WTC11 (cell line): ENCODE measurements around the gene YBX3. TPM values are rescaled to one million over a fixed set of nuclear protein-coding genes. Genes with fewer than 3 reads are reported as not detected.

ENCODE experiments used
- ATAC-seq: fragments of 200-7000 bp; cut with Tn5 transposase; 2 replicates; pipeline ENCODE4 v1.10.0; 2021; ENCODE audit warnings: mild to moderate bottlenecking, moderate library complexity
- CTCF ChIA-PET: fragments of 300-600 bp; sonication (Branson Sonifier 250); formaldehyde crosslinking; loops from one replicate; lab custom pipeline; 2021; ENCODE audit warnings: antibody characterized with exemption; lab: Charles Lee
- POLR2A ChIA-PET: fragments of 350-600 bp; sonication (Branson Sonifier 250); formaldehyde crosslinking; loops from one replicate; lab custom pipeline; 2021; ENCODE audit warnings: antibody characterized with exemption; lab: Charles Lee
- DNase-seq: peaks from one replicate; pipeline ENCODE4 v3.0.0; 2021; ENCODE audit warnings: low spot score
- H3K27ac Mint-ChIP-seq: 2 replicates; pipeline ENCODE4 v1.8.0; 2021; ENCODE audit warnings: mixed read lengths
- H3K27me3 Mint-ChIP-seq: 2 replicates; pipeline ENCODE4 v1.8.0; 2021; ENCODE audit warnings: low read depth, mild to moderate bottlenecking, moderate library complexity, mixed read lengths
- H3K36me3 Mint-ChIP-seq: 2 replicates; pipeline ENCODE4 v1.8.0; 2021; ENCODE audit warnings: mixed read lengths
- H3K4me1 Mint-ChIP-seq: 2 replicates; pipeline ENCODE4 v1.8.0; 2022; ENCODE audit warnings: mixed read lengths
- H3K4me3 Mint-ChIP-seq: 2 replicates; pipeline ENCODE4 v1.8.0; 2021; ENCODE audit warnings: mild to moderate bottlenecking, moderate library complexity, mixed read lengths
- H3K9me3 Mint-ChIP-seq: 2 replicates; pipeline ENCODE4 v1.8.0; 2021; ENCODE audit warnings: mixed read lengths
- CREB1 ChIP-seq: sonication (generic); formaldehyde crosslinking; IDR thresholded peaks from 2 replicates; pipeline ENCODE4 v1.8.0; 2023; ENCODE audit warnings: mild to moderate bottlenecking, missing genetic modification reagents
- ELF4 ChIP-seq: sonication (generic); formaldehyde crosslinking; IDR thresholded peaks from 2 replicates; pipeline ENCODE4 v1.8.1; 2022; ENCODE audit warnings: low read depth, mild to moderate bottlenecking, moderate library complexity, missing genetic modification reagents
- FOXK1 ChIP-seq: sonication (generic); formaldehyde crosslinking; IDR thresholded peaks from 2 replicates; pipeline ENCODE4 v1.8.0; 2022; ENCODE audit warnings: mild to moderate bottlenecking, moderate library complexity, missing genetic modification reagents
- JAZF1 ChIP-seq: fragments of 250-450 bp; sonication (Bioruptor Pico); IDR thresholded peaks from 2 replicates; pipeline ENCODE4 v1.9.0; 2021; ENCODE audit warnings: moderate library complexity, mild to moderate bottlenecking, inconsistent platforms
- MXD4 ChIP-seq: fragments of 250-450 bp; sonication (Bioruptor Pico); IDR thresholded peaks from 2 replicates; pipeline ENCODE4 v1.8.0; 2021; ENCODE audit warnings: mild to moderate bottlenecking, moderate library complexity, borderline replicate concordance
- MYBL2 ChIP-seq: sonication (generic); formaldehyde crosslinking; IDR thresholded peaks from 2 replicates; pipeline ENCODE4 v1.8.1; 2023; ENCODE audit warnings: mild to moderate bottlenecking, moderate library complexity, missing genetic modification reagents
- NFE2L1 ChIP-seq: sonication (generic); formaldehyde crosslinking; IDR thresholded peaks from 2 replicates; pipeline ENCODE4 v1.8.1; 2023; ENCODE audit warnings: missing genetic modification reagents
- NR1H2 ChIP-seq: sonication (generic); formaldehyde crosslinking; IDR thresholded peaks from 2 replicates; pipeline ENCODE4 v1.9.0; 2021; ENCODE audit warnings: mild to moderate bottlenecking, moderate library complexity, missing genetic modification reagents
- PRRX2 ChIP-seq: fragments of 250-450 bp; sonication (Bioruptor Pico); IDR thresholded peaks from 2 replicates; pipeline ENCODE4 v1.8.0; 2021; ENCODE audit warnings: mild to moderate bottlenecking
- RELA ChIP-seq: sonication (generic); formaldehyde crosslinking; IDR thresholded peaks from 2 replicates; pipeline ENCODE4 v1.8.1; 2022; ENCODE audit warnings: missing genetic modification reagents, mild to moderate bottlenecking, borderline replicate concordance
- SMAD4 ChIP-seq: sonication (generic); formaldehyde crosslinking; IDR thresholded peaks from 2 replicates; pipeline ENCODE4 v1.8.0; 2022; ENCODE audit warnings: mild to moderate bottlenecking, missing genetic modification reagents
- TEAD4 ChIP-seq: sonication (generic); formaldehyde crosslinking; IDR thresholded peaks from 2 replicates; pipeline ENCODE4 v1.8.0; 2022; ENCODE audit warnings: mild to moderate bottlenecking, missing genetic modification reagents
- ZNF317 ChIP-seq: sonication (generic); formaldehyde crosslinking; IDR thresholded peaks from 2 replicates; pipeline ENCODE4 v1.8.1; 2023; ENCODE audit warnings: low read depth, mild to moderate bottlenecking, moderate library complexity, missing genetic modification reagents, borderline replicate concordance
- total RNA-seq: library from RNA; stranded (reverse); gene quantifications from 3 replicates; pipeline ENCODE4 v1.2.3, GENCODE V29; 2021
- TF ChIP-seq, protein P1 (sequence below): sonication (generic); formaldehyde crosslinking; IDR thresholded peaks from 2 replicates; pipeline ENCODE4 v1.8.1; 2023; ENCODE audit warnings: mild to moderate bottlenecking, missing genetic modification reagents
- TF ChIP-seq, protein P2 (sequence below): fragments of 250-450 bp; sonication (Bioruptor Pico); conservative IDR thresholded peaks from 2 replicates; pipeline ENCODE4 v1.9.0; 2021; ENCODE audit warnings: mild to moderate bottlenecking
- TF ChIP-seq, protein P3 (sequence below): sonication (generic); formaldehyde crosslinking; IDR thresholded peaks from 2 replicates; pipeline ENCODE4 v1.8.0; 2022; ENCODE audit warnings: mild to moderate bottlenecking, missing genetic modification reagents
- TF ChIP-seq, protein P4 (sequence below): fragments of 250-450 bp; sonication (Bioruptor Pico); IDR thresholded peaks from 2 replicates; pipeline ENCODE4 v2.1.2; 2022; ENCODE audit warnings: mild to moderate bottlenecking, moderate library complexity
- TF ChIP-seq, protein P5 (sequence below): sonication (generic); formaldehyde crosslinking; IDR thresholded peaks from 2 replicates; pipeline ENCODE4 v1.8.1; 2023; ENCODE audit warnings: mild to moderate bottlenecking, missing genetic modification reagents
- TF ChIP-seq, protein P6 (sequence below): fragments of 250-450 bp; sonication (Bioruptor Pico); IDR thresholded peaks from 2 replicates; pipeline ENCODE4 v1.9.0; 2021; ENCODE audit warnings: mild to moderate bottlenecking
- TF ChIP-seq, protein P7 (sequence below): sonication (generic); formaldehyde crosslinking; IDR thresholded peaks from 2 replicates; pipeline ENCODE4 v1.8.0; 2022; ENCODE audit warnings: mild to moderate bottlenecking, missing genetic modification reagents
- TF ChIP-seq, protein P8 (sequence below): sonication (generic); formaldehyde crosslinking; IDR thresholded peaks from 2 replicates; pipeline ENCODE4 v1.8.1; 2022; ENCODE audit warnings: mild to moderate bottlenecking, moderate library complexity, missing genetic modification reagents

YBX3 gene
- total RNA-seq, 1 experiment from 2014 or later: 396 TPM

DNA sequence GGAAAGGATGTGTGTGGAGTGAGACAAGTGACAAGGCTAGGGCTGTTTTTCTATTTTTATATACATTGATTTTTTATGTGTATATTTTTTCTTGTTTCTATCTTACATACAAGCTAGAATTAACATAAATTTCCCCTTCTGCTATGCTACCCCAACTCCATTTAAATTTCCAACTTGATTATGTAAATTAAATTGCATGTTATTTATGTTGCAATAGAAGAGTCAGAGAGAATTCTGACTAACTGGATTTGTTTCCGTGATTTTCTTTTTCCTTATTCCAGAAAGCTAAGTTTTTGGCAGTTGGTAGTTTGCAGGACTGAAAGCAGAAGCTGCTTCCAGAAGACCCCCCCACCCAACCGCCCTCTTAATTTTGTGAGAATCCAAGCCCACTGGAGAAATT, 8.9 kb upstream of the YBX3 start (continued):
- TF ChIP-seq, protein P1, sequence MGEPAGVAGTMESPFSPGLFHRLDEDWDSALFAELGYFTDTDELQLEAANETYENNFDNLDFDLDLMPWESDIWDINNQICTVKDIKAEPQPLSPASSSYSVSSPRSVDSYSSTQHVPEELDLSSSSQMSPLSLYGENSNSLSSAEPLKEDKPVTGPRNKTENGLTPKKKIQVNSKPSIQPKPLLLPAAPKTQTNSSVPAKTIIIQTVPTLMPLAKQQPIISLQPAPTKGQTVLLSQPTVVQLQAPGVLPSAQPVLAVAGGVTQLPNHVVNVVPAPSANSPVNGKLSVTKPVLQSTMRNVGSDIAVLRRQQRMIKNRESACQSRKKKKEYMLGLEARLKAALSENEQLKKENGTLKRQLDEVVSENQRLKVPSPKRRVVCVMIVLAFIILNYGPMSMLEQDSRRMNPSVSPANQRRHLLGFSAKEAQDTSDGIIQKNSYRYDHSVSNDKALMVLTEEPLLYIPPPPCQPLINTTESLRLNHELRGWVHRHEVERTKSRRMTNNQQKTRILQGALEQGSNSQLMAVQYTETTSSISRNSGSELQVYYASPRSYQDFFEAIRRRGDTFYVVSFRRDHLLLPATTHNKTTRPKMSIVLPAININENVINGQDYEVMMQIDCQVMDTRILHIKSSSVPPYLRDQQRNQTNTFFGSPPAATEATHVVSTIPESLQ (CRISPR knock-in tag): no peak
- TF ChIP-seq SMAD4: no peak
- TF ChIP-seq NFE2L1 (CRISPR knock-in tag): no peak

DNA sequence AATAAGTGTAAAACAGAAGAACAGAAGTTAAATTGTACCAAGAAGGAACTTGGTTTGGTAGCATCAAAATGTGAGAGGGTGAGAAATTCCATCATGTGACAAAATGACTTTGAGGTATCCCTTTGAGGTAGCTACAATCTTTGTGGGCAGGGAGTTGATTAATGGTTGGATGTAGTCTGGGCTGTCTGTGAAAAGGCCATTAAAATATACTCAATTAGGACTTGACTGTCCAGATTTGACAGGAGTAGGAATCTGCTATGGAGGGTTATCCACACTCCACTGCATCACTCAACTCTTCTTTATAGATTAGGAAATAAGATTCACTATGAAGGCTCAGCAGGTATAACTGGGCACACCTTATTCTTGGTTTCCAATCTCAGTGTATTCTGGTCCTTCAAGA, 7.4 kb upstream of the YBX3 start:
- Mint-ChIP-seq H3K9me3 (no peaks in the 10 kb centered on the region), H3K4me1 (no peaks in the 10 kb centered on the region), H3K27ac (no peak overlapping the region), H3K27me3 (peaks cover 13% of the 10 kb centered on the region), H3K4me3 (no peak overlapping the region), H3K36me3 (no peaks in the 10 kb centered on the region)
- ATAC-seq (no peak), DNase-seq (no peak)
- POLR2A ChIA-PET: no interaction called here
- no peak for TF ChIP-seq ZNF317 (CRISPR knock-in tag)
- TF ChIP-seq CREB1 (CRISPR knock-in tag): no peak
- TF ChIP-seq RELA: no peak
- TF ChIP-seq, protein P2, sequence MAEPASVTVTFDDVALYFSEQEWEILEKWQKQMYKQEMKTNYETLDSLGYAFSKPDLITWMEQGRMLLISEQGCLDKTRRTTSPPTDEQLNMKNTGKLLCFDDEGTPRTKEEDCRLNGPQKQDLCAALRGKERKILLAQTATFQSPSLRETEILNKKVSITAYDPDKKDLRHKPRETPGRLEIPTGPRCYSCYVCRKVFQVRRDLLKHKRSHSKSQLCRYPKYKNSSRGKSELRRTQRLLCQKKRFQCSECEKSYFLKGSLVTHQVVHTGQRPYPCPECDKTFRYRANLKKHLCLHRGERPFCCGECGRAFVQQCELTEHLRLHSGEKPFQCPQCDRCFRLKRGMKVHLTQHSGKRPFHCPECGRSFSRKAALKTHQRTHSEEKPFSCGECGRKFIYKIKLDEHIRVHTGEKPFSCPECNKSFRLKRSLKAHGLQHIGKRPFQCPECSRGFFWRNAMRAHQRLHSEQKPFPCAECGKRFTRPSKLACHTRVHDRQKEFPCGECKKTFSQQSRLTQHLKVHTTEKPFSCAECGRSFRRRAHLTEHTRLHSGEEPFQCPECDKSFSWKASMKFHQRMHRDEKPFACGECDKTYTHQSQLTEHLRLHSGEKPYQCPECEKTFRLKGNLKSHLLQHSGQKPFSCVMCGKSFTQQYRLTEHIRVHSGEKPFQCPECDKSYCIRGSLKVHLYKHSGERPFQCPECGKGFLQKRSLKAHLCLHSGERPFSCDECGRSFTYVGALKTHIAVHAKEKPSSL (CRISPR knock-in tag): no peak
- TF ChIP-seq, protein P3, sequence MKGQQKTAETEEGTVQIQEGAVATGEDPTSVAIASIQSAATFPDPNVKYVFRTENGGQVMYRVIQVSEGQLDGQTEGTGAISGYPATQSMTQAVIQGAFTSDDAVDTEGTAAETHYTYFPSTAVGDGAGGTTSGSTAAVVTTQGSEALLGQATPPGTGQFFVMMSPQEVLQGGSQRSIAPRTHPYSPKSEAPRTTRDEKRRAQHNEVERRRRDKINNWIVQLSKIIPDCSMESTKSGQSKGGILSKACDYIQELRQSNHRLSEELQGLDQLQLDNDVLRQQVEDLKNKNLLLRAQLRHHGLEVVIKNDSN (CRISPR knock-in tag): no peak
- TF ChIP-seq, protein P4, sequence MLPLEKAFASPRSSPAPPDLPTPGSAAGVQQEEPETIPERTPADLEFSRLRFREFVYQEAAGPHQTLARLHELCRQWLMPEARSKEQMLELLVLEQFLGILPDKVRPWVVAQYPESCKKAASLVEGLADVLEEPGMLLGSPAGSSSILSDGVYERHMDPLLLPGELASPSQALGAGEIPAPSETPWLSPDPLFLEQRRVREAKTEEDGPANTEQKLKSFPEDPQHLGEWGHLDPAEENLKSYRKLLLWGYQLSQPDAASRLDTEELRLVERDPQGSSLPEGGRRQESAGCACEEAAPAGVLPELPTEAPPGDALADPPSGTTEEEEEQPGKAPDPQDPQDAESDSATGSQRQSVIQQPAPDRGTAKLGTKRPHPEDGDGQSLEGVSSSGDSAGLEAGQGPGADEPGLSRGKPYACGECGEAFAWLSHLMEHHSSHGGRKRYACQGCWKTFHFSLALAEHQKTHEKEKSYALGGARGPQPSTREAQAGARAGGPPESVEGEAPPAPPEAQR: no peak
- TF ChIP-seq, protein P5, sequence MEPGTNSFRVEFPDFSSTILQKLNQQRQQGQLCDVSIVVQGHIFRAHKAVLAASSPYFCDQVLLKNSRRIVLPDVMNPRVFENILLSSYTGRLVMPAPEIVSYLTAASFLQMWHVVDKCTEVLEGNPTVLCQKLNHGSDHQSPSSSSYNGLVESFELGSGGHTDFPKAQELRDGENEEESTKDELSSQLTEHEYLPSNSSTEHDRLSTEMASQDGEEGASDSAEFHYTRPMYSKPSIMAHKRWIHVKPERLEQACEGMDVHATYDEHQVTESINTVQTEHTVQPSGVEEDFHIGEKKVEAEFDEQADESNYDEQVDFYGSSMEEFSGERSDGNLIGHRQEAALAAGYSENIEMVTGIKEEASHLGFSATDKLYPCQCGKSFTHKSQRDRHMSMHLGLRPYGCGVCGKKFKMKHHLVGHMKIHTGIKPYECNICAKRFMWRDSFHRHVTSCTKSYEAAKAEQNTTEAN (CRISPR knock-in tag): no peak
- TF ChIP-seq, protein P6, sequence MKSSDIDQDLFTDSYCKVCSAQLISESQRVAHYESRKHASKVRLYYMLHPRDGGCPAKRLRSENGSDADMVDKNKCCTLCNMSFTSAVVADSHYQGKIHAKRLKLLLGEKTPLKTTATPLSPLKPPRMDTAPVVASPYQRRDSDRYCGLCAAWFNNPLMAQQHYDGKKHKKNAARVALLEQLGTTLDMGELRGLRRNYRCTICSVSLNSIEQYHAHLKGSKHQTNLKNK (CRISPR knock-in tag): no peak
- no peak for TF ChIP-seq FOXK1
- no peak for TF ChIP-seq JAZF1 (CRISPR knock-in tag)
- no peak for TF ChIP-seq MYBL2
- TF ChIP-seq, protein P1 (CRISPR knock-in tag): no peak
- no peak for TF ChIP-seq MXD4 (CRISPR knock-in tag)
- no peak for TF ChIP-seq PRRX2 (CRISPR knock-in tag)
- no peak for TF ChIP-seq NR1H2 (CRISPR knock-in tag)
- TF ChIP-seq, protein P7, sequence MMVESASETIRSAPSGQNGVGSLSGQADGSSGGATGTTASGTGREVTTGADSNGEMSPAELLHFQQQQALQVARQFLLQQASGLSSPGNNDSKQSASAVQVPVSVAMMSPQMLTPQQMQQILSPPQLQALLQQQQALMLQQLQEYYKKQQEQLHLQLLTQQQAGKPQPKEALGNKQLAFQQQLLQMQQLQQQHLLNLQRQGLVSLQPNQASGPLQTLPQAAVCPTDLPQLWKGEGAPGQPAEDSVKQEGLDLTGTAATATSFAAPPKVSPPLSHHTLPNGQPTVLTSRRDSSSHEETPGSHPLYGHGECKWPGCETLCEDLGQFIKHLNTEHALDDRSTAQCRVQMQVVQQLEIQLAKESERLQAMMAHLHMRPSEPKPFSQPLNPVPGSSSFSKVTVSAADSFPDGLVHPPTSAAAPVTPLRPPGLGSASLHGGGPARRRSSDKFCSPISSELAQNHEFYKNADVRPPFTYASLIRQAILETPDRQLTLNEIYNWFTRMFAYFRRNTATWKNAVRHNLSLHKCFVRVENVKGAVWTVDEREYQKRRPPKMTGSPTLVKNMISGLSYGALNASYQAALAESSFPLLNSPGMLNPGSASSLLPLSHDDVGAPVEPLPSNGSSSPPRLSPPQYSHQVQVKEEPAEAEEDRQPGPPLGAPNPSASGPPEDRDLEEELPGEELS (CRISPR knock-in tag): no peak
- TF ChIP-seq, protein P8, sequence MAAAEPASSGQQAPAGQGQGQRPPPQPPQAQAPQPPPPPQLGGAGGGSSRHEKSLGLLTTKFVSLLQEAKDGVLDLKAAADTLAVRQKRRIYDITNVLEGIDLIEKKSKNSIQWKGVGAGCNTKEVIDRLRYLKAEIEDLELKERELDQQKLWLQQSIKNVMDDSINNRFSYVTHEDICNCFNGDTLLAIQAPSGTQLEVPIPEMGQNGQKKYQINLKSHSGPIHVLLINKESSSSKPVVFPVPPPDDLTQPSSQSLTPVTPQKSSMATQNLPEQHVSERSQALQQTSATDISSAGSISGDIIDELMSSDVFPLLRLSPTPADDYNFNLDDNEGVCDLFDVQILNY (CRISPR knock-in tag): no peak
- no peak for TF ChIP-seq TEAD4
- no peak for TF ChIP-seq ELF4 (CRISPR knock-in tag)
- CTCF ChIA-PET: interaction anchor here (1.6 kb wide), 1 partner anchor 19 kb away, joined by 3 read pairs; no protein-coding TSS in a partner anchor
